ENCODE data around the gene EML4. TPM values are rescaled to one million over a fixed set of nuclear protein-coding genes. Genes with fewer than 3 reads are reported as not detected.

The EML4 gene
- total RNA-seq, 4 donors from 2014 or later, result 3.0 to 5.0 (median 4.6) TPM

DNA sequence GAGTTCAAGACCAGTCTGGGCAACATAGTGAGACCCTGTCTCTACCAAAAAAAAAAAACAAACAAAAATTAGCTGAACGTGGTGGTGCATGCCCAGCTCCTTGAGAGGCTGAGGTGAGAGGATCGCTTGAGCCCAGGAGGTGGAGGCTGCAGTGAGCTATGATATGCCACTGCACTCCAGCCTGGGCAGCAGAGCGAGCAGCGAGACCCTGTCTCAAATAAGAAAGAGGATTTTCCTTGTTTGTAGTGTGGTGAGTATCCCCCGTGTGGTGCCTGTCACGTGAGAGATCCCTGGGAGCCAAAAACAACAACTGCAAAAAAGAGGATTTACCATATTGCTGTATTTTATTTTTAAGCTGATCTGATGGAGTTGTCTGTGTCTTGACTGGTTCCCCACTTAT is 9.2 kb downstream of the EML4 start:
- Histone ChIP-seq H3K27me3 (no peaks in the 10 kb centered on the region), H3K27ac (no peak overlapping the region), H3K36me3 (no peaks in the 10 kb centered on the region), H3K9me3 (no peaks in the 10 kb centered on the region), H3K4me3 (no peak overlapping the region), H3K4me1 (no peaks in the 10 kb centered on the region)
- in situ Hi-C loops (cut with MboI; ENCODE audit: low sequenced_read_pairs in 4 of 4) (no loop called here), intact Hi-C loops (cut with DNase I; ENCODE audit: low total_unique reads) (no loop called here)
- ATAC-seq, result no peak
- no peak for DNase-seq
- TF ChIP-seq, protein P1, sequence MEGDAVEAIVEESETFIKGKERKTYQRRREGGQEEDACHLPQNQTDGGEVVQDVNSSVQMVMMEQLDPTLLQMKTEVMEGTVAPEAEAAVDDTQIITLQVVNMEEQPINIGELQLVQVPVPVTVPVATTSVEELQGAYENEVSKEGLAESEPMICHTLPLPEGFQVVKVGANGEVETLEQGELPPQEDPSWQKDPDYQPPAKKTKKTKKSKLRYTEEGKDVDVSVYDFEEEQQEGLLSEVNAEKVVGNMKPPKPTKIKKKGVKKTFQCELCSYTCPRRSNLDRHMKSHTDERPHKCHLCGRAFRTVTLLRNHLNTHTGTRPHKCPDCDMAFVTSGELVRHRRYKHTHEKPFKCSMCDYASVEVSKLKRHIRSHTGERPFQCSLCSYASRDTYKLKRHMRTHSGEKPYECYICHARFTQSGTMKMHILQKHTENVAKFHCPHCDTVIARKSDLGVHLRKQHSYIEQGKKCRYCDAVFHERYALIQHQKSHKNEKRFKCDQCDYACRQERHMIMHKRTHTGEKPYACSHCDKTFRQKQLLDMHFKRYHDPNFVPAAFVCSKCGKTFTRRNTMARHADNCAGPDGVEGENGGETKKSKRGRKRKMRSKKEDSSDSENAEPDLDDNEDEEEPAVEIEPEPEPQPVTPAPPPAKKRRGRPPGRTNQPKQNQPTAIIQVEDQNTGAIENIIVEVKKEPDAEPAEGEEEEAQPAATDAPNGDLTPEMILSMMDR (IDR thresholded peaks at IDR 0.05 in 4 of 5, conservative IDR thresholded peaks at IDR 0.05 in 1 of 5), result no peak
- no peak for TF ChIP-seq POLR2A (IDR thresholded peaks at IDR 0.05)

DNA sequence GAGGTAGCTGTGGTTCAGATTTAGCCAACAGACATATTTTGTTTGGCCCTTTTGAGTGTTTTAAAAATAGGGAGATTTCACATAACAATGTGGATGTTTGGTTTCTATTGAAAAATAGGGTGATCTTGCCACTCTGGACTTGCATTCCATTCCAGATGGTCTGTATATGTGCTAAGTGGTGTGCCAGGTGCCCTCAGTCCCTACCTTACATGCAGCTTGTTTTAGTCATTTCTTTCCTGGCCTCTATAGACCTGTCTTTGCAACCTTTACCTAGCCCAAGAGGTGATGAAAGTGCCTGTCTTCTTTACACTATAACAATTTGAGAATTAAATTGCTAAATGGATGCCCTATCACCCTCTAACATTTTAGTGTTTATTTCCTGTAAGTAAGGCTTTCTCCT is 11.1 kb downstream of the EML4 start:
- H3K4me1 ChIP-seq, result no peaks in the 10 kb centered on the region
- in situ Hi-C loops (cut with MboI; ENCODE audit: low sequenced_read_pairs in 4 of 4), result loop anchor here in 1 of 4 donors (10.0 kb wide), 1 partner anchor 85 kb away; no protein-coding TSS in a partner anchor

DNA sequence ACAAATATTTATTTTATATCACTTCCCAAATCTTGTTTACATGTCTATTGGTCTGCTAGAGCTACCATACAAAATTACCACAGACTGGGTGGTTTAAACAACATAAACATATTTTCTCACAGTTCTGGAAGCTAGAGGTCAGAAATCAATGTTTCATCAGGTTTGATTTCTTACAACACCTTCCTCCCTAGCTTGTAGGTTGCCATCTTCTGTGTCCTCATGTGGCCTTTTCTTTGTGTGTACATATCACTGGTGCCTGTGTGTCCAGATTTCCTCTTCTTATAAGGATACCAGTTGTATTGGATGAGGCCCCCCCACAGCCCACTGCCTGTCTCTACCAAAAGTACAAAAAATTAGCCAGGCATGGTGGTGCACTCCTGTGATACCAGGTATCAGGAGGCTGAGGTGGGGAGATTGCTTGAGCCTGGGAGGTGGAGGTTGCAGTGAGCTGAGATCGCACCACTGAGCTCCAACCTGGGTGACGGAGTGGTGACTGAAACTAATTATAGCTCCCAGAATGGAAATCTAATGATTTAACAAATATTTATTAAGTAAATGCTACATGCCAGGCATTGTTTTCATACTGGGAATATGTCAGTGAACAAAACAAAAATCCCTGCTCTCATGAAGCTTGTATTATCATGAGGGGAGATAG is 13.6 kb downstream of the EML4 start:
- Histone ChIP-seq H3K27me3 (no peaks in the 10 kb centered on the region), H3K4me1 (no peaks in the 10 kb centered on the region), H3K9me3 (no peaks in the 10 kb centered on the region), H3K4me3 (no peak overlapping the region), H3K36me3 (no peaks in the 10 kb centered on the region), H3K27ac (no peak overlapping the region)
- TF ChIP-seq, protein P1 (IDR thresholded peaks at IDR 0.05 in 4 of 5, conservative IDR thresholded peaks at IDR 0.05 in 1 of 5), result no peak
- TF ChIP-seq POLR2A (IDR thresholded peaks at IDR 0.05), result no peak
- DNase-seq, result no peak
- in situ Hi-C loops (cut with MboI; ENCODE audit: low sequenced_read_pairs in 4 of 4) (loop anchor here in 1 of 4 donors (10.0 kb wide), 1 partner anchor 88 kb away; no protein-coding TSS in a partner anchor), intact Hi-C loops (cut with DNase I; ENCODE audit: low total_unique reads) (no loop called here)
- no peak for ATAC-seq

More for the DNA sequence above, 11.1 kb downstream of the EML4 start:
- H3K27me3 ChIP-seq, result no peaks in the 10 kb centered on the region
- H3K27ac ChIP-seq, result no peak overlapping the region
- DNase-seq (no peak), ATAC-seq (no peak)
- H3K4me3 ChIP-seq, result no peak overlapping the region
- TF ChIP-seq POLR2A (IDR thresholded peaks at IDR 0.05), result no peak
- TF ChIP-seq, protein P1 (IDR thresholded peaks at IDR 0.05 in 4 of 5, conservative IDR thresholded peaks at IDR 0.05 in 1 of 5), result no peak
- intact Hi-C loops (cut with DNase I; ENCODE audit: low total_unique reads), result no loop called here
- H3K36me3 ChIP-seq, result no peaks in the 10 kb centered on the region
- no peaks in the 10 kb centered on the region for H3K9me3 ChIP-seq

DNA sequence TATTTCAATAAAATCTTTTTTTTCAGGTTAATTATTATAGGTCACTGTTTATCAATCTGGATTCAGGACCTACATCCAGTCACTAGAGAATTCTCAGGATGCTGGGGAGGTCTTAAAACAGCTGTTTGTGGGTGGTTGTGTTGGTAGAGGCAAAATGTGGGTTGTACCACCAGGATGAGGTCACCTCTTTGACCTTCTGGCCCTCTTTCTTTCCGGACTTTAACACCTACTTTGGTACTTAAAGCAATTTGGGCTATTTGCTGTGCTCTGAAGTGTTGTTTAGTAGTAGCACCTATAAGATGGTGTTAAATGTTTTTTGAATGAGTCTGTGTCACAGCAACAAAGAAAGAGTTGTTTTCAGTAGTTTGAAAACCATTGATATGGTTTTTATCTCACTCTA is 14.6 kb downstream of the EML4 start:
- no peaks in the 10 kb centered on the region for H3K9me3 ChIP-seq
- intact Hi-C loops (cut with DNase I; ENCODE audit: low total_unique reads), result no loop called here
- no peaks in the 10 kb centered on the region for H3K36me3 ChIP-seq
- in situ Hi-C loops (cut with MboI; ENCODE audit: low sequenced_read_pairs in 4 of 4), result loop anchor here in 1 of 4 donors (10.0 kb wide), 1 partner anchor 89 kb away; no protein-coding TSS in a partner anchor
- no peaks in the 10 kb centered on the region for H3K4me1 ChIP-seq
- DNase-seq (no peak), ATAC-seq (no peak)
- no peak overlapping the region for H3K4me3 ChIP-seq
- TF ChIP-seq, protein P1 (IDR thresholded peaks at IDR 0.05 in 4 of 5, conservative IDR thresholded peaks at IDR 0.05 in 1 of 5), result no peak
- TF ChIP-seq POLR2A (IDR thresholded peaks at IDR 0.05), result no peak
- no peaks in the 10 kb centered on the region for H3K27me3 ChIP-seq
- no peak overlapping the region for H3K27ac ChIP-seq

Data from gastrocnemius medialis (tissue), 4 donors.